ENCODE results near the gene PAX5.

PAX5 gene

DNA sequence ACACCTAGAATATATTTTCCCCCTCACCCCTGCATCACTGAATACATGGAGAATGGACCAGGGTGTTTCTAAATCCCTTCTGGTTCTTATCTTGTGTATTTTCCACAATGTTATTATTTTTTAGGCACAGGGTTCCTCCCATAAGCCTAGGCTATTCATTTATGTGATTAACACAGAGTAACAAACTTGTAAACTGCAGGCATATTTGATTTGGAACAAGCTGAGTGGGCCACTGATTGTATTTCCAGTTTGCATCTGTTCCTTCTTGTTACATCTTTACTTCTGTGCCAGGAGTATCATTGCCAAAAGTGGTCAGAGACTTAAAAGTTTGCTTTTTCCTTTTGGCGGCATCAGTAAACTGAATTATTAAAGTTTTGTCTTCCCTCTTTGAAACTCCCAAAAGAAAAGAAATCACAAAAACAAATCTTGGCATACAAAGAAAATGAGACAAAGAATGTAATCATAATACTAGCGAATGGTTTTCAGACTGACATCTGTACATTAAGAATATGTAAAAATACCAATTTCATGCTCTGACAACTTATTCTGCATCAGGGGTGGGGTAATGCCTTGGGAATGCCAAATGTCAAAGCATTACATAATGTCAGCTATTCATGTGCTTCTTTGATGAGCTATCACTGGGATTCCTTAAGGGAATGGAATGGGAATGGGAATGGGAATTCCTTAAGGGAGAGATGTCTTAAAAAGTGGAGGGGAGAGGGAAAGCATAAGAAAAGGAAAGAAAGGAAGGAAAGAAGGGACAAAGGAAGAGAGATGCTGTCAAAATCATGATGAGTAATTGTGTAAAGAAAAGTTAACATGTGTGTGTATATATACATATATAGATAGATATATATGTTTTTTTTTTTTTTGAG is 22.2 kb upstream of the PAX5 start:
- TF ChIP-seq SIN3A (IDR thresholded peaks at IDR 0.05; ENCODE audit: borderline replicate concordance, insufficient read depth, low read length) (no peak), FOXP2 (optimal IDR thresholded peaks at IDR 0.05; ENCODE audit: borderline replicate concordance, extremely low read depth, extremely low read length, insufficient read depth) (no peak), TAF1 (IDR thresholded peaks at IDR 0.05; ENCODE audit: borderline replicate concordance, insufficient read depth, low read length) (no peak), POLR2AphosphoS5 (IDR thresholded peaks at IDR 0.05; ENCODE audit: low read depth, low read length) (no peak)
- TF ChIP-seq, protein P1, sequence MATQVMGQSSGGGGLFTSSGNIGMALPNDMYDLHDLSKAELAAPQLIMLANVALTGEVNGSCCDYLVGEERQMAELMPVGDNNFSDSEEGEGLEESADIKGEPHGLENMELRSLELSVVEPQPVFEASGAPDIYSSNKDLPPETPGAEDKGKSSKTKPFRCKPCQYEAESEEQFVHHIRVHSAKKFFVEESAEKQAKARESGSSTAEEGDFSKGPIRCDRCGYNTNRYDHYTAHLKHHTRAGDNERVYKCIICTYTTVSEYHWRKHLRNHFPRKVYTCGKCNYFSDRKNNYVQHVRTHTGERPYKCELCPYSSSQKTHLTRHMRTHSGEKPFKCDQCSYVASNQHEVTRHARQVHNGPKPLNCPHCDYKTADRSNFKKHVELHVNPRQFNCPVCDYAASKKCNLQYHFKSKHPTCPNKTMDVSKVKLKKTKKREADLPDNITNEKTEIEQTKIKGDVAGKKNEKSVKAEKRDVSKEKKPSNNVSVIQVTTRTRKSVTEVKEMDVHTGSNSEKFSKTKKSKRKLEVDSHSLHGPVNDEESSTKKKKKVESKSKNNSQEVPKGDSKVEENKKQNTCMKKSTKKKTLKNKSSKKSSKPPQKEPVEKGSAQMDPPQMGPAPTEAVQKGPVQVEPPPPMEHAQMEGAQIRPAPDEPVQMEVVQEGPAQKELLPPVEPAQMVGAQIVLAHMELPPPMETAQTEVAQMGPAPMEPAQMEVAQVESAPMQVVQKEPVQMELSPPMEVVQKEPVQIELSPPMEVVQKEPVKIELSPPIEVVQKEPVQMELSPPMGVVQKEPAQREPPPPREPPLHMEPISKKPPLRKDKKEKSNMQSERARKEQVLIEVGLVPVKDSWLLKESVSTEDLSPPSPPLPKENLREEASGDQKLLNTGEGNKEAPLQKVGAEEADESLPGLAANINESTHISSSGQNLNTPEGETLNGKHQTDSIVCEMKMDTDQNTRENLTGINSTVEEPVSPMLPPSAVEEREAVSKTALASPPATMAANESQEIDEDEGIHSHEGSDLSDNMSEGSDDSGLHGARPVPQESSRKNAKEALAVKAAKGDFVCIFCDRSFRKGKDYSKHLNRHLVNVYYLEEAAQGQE (IDR thresholded peaks at IDR 0.05; ENCODE audit: insufficient read depth in 1 of 2, low read depth in 2 of 2, low read length in 2 of 2) = no peak

DNA sequence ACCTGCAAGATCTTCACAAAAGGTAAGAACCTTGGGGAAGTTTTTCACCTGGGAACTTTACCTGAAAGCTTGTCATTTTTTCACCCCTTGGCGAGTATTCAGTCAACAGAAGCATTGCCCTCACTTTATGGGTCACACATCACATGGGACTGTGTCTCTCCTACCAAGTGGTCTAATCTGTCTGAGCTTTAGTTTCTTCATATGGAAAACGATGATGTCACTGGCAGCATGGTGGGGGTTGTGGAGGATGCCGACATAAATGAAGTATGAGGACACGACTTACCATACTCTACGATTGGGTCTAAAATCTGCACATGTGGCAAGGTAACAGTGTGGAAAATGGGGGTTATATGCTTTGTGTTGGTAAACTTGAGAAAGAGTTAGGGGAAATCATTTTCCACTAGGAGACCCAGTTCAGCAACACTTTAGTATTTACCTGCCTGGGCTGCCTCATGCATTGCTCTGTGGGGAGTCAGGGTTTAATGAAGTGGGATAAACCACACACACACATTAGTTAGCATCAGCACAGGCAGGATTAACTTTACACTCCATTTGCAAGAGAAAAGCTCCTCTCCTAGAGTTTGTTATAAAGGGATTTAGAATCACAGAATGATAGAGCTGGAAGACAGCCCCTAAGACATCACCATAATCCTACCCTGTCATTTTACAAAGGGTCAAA is 19.8 kb upstream of the PAX5 start:
- TF ChIP-seq TAF1 (IDR thresholded peaks at IDR 0.05; ENCODE audit: borderline replicate concordance, insufficient read depth, low read length) = no peak

DNA sequence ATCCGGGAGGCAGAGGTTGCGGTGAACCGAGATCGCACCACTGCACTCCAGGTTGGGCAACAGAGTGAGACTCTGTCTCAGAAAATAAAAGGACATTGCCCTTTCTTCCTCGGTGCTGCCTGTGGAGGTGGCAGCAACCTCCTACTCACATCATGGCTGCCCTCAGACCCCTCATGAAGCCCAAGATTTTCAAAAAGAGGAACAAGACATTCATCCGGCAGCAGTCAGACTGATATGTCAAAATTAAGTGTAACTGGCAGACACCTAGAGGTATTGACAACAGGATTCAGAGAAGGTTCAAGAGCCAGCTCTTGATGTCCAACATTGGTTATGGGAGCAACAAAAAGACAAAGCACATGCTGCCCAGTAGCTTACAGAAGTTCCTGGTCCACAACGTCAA is 12.6 kb upstream of the PAX5 start:
- TF ChIP-seq, protein P1 (IDR thresholded peaks at IDR 0.05; ENCODE audit: insufficient read depth in 1 of 2, low read depth in 2 of 2, low read length in 2 of 2) = no peak
- TF ChIP-seq TAF1 (IDR thresholded peaks at IDR 0.05; ENCODE audit: borderline replicate concordance, insufficient read depth, low read length) (no peak), SIN3A (IDR thresholded peaks at IDR 0.05; ENCODE audit: borderline replicate concordance, insufficient read depth, low read length) (no peak), FOXP2 (optimal IDR thresholded peaks at IDR 0.05; ENCODE audit: borderline replicate concordance, extremely low read depth, extremely low read length, insufficient read depth) (no peak), POLR2AphosphoS5 (IDR thresholded peaks at IDR 0.05; ENCODE audit: low read depth, low read length) (no peak)

DNA sequence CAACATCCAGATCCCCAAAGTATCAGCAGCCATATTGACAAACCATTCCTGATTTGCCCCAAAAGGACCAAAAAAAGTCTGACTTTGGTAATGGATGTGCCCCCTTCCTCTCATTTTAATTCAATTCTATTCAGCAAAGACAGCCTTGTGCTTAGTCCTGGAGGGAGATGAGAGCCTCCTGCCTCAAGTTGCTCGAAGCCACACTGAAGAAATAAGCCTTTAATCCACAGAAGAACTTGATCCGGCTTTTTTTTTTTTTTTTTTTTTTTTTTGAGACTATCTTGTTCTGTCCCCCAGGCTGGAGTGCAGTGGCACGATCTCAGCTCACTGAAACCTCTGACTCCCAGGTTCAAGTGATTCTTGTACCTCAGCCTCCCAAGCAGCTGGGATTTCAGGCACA is 8.4 kb upstream of the PAX5 start:
- TF ChIP-seq, protein P1 (IDR thresholded peaks at IDR 0.05; ENCODE audit: insufficient read depth in 1 of 2, low read depth in 2 of 2, low read length in 2 of 2) = no peak
- no peak for TF ChIP-seq SIN3A (IDR thresholded peaks at IDR 0.05; ENCODE audit: borderline replicate concordance, insufficient read depth, low read length)
- no peak for TF ChIP-seq POLR2AphosphoS5 (IDR thresholded peaks at IDR 0.05; ENCODE audit: low read depth, low read length)
- no peak for TF ChIP-seq TAF1 (IDR thresholded peaks at IDR 0.05; ENCODE audit: borderline replicate concordance, insufficient read depth, low read length)
- no peak for TF ChIP-seq FOXP2 (optimal IDR thresholded peaks at IDR 0.05; ENCODE audit: borderline replicate concordance, extremely low read depth, extremely low read length, insufficient read depth)

DNA sequence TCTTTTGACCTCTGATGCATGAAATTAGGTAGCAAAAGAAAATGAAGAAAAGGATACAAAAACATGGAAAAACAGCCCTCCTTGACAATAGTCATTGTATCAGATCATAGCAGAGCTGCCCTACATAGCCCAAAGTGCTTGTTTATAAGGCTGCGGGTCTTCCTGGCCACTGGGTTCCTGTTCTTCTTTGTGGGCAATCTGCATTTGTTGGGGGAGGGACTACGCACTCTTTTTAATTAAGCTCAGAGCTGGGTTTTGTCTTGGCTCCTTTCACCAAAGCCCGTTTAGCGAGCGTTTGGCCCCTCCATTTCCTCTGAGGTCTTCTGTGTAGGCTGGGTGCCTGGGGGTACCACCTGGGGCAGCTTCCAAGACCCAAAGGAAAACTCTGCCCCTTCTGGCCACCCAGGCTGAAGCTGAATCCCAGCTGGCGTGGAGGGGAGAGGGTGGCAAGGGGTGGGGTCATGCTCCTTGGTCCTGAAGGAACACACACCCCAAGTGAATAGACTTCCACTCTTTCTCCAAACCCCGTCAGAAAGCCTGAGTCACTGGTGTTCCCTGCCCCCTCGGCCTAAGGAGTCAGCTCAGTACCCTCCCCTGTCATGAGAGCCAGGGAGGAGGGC is 6.5 kb upstream of the PAX5 start:
- TF ChIP-seq POLR2AphosphoS5 (IDR thresholded peaks at IDR 0.05; ENCODE audit: low read depth, low read length) (no peak), TAF1 (IDR thresholded peaks at IDR 0.05; ENCODE audit: borderline replicate concordance, insufficient read depth, low read length) (no peak), FOXP2 (optimal IDR thresholded peaks at IDR 0.05; ENCODE audit: borderline replicate concordance, extremely low read depth, extremely low read length, insufficient read depth) (no peak), SIN3A (IDR thresholded peaks at IDR 0.05; ENCODE audit: borderline replicate concordance, insufficient read depth, low read length) (no peak)
- TF ChIP-seq, protein P1 (IDR thresholded peaks at IDR 0.05; ENCODE audit: insufficient read depth in 1 of 2, low read depth in 2 of 2, low read length in 2 of 2) = no peak

All from PFSK-1 (cell line).